LNCAP (cell line): ENCODE measurements around the gene MAGI1.

Experiments
- CTCF ChIP-seq: fragments of 450-650 bp; IDR thresholded peaks from 2 replicates; pipeline ENCODE4 v1.5.1; 2017; ENCODE audit warnings: mild to moderate bottlenecking

The MAGI1 gene

GRCh38 chr3:65411367-65411766 is 627.4 kb downstream of the MAGI1 start:
- TF ChIP-seq CTCF, result no peak

- TF ChIP-seq CTCF, result no peak
Observed at GRCh38 chr3:65409176-65409569, 629.5 kb downstream of the MAGI1 start.

- TF ChIP-seq CTCF, result no peak
Observed at GRCh38 chr3:65408531-65409175, 630.1 kb downstream of the MAGI1 start.

GRCh38 chr3:65406470-65406869 is 632.2 kb downstream of the MAGI1 start:
- no peak for TF ChIP-seq CTCF

DNA sequence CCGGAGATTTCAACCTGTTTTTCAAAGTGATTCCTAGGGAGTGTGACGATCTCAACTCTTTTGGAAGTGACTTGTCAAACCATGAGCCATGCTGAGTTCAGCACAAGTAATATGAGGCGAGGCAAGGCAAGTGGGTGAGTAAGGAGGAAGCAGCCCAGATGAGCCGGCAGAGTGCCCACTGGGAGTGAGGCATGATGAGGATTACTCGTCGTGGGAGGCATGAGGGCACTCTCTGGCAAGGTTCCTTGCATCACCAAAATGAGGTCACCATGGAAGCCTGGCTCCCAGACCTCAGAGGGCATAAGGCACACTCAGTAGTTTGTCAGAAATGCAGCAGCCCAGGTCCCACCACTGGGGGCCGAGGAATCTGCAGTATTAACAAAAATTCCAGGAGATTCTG is 636.1 kb downstream of the MAGI1 start:
- no peak for TF ChIP-seq CTCF

- no peak for TF ChIP-seq CTCF
Observed at GRCh38 chr3:65401359-65402305, 637.1 kb downstream of the MAGI1 start.

DNA sequence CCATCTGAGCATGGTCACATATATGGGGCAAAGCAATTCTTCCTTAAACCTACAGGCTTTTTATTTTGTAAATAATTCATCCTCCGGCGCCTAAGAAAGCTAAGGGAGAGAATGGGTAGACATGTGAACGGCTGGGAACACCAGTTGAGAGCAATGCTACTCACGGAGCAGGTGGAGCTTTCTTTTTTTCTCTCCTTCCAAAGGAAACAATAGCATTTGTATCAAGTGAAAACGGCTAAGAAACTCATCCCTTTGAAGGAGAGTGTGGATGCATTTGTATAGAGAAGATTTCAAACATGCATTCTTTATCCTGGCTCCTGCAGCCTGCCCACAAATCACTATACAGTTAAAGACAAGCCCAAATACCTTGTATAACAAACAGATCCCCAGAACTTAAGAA is 637.8 kb downstream of the MAGI1 start:
- TF ChIP-seq CTCF, result no peak
